Thyroid gland (tissue), 4 donors: ENCODE measurements around the gene MAD1L1. TPM values are rescaled to one million over a fixed set of nuclear protein-coding genes. Genes with fewer than 3 reads are reported as not detected.

Source experiments
- DNase-seq, 2 donors: peaks; one replicate each; pipeline ENCODE4 v3.0.0-alpha.2; 2019
- H3K27ac ChIP-seq, 3 donors: fragments of 200-600 bp; sonication (generic); 1 replicate in 2 of 3; 2 replicates in 1 of 3; pipeline ENCODE4 v1.5.1; 2016 to 2019; ENCODE audit warnings: mild to moderate bottlenecking in 1 of 3, moderate library complexity in 1 of 3
- H3K27me3 ChIP-seq: fragments of 200-600 bp; sonication (generic); one replicate; pipeline ENCODE4 v1.5.1; 2019
- H3K36me3 ChIP-seq, 2 donors: fragments of 200-600 bp; sonication (generic); one replicate each; pipeline ENCODE4 v1.5.1; 2016 to 2019
- H3K4me1 ChIP-seq, 2 donors: fragments of 200-600 bp; sonication (generic); one replicate each; pipeline ENCODE4 v1.5.1; 2017 to 2019
- H3K4me3 ChIP-seq, 3 donors: fragments of 200-600 bp; sonication (generic); replicated peaks in 1 of 3; 1 replicate in 2 of 3; 2 replicates in 1 of 3; pipeline ENCODE4 v1.5.1; 2016; ENCODE audit warnings: mild to moderate bottlenecking in 1 of 3
- H3K9me3 ChIP-seq: fragments of 200-600 bp; sonication (generic); one replicate; pipeline ENCODE4 v1.5.1; 2017
- CTCF ChIP-seq, 6 experiments: fragments of 200-600 bp in 3 of 6; fragments of 450-650 bp in 3 of 6; sonication (generic) in 3 of 6; IDR thresholded peaks; one replicate each; pipeline ENCODE4 v1.5.1; 2016 to 2019; ENCODE audit warnings: antibody characterized with exemption in 6 of 6, mild to moderate bottlenecking in 2 of 6, inconsistent platforms in 1 of 6, moderate library complexity in 1 of 6
- POLR2A ChIP-seq, 2 donors: fragments of 450-650 bp; IDR thresholded peaks; one replicate each; pipeline ENCODE4 v1.6.1; 2017; ENCODE audit warnings: antibody characterized with exemption in 2 of 2, mild to moderate bottlenecking in 2 of 2, moderate library complexity in 1 of 2
- WGBS, 2 donors: methylation state at CpG; one replicate each; pipeline ENCODE4 v1.1.5; 2017; 5-methylcytosine and 5-hydroxymethylcytosine counted together
- intact Hi-C: fragments of 100-400 bp; cut with DNase I; formaldehyde crosslinking; loops from one replicate; pipeline ENCODE4 v1.15.1; 2023
- total RNA-seq, 4 donors: library from RNA; depleted of rRNA; stranded (reverse); fragments of >200 nt; gene quantifications; one replicate each; pipeline ENCODE4 v1.2.3, GENCODE V29; 2016

MAD1L1 gene
- total RNA-seq, 4 donors from 2014 or later = 27.4 to 38.6 (median 33.9) TPM

GRCh38 chr7:1807821-1808600, 424.7 kb downstream of the MAD1L1 start:
- no peak overlapping the region for H3K4me3 ChIP-seq
- 91 to 92% methylated on average over 23 to 26 of the region's 26 CpGs for WGBS, 2 donors
- no peak for DNase-seq
- no peaks in the 10 kb centered on the region for H3K9me3 ChIP-seq
- TF ChIP-seq CTCF (IDR thresholded peaks at IDR 0.05) (no peak), POLR2A (IDR thresholded peaks at IDR 0.05) (no peak)
- no peak overlapping the region for H3K27ac ChIP-seq
- peaks cover 6 to 15% of the 10 kb centered on the region in 2 donors for H3K4me1 ChIP-seq
- H3K36me3 ChIP-seq = no peaks in the 10 kb centered on the region
- intact Hi-C loops = no loop called here
- no peaks in the 10 kb centered on the region for H3K27me3 ChIP-seq

- TF ChIP-seq CTCF (IDR thresholded peaks at IDR 0.05) (no peak), POLR2A (IDR thresholded peaks at IDR 0.05) (no peak)
- H3K4me3 ChIP-seq = no peak overlapping the region
- no peaks in the 10 kb centered on the region for H3K9me3 ChIP-seq
- H3K36me3 ChIP-seq = no peaks in the 10 kb centered on the region
- no peak overlapping the region for H3K27ac ChIP-seq
- intact Hi-C loops = no loop called here
- 81 to 84% methylated on average over 14 of the region's 14 CpGs for WGBS, 2 donors
- no peak for DNase-seq
- no peaks in the 10 kb centered on the region for H3K27me3 ChIP-seq
- H3K4me1 ChIP-seq = peaks cover 5 to 6% of the 10 kb centered on the region in 2 donors
Measured at GRCh38 chr7:1806354-1806753, 426.4 kb downstream of the MAD1L1 start.

GRCh38 chr7:1804310-1804709, 428.4 kb downstream of the MAD1L1 start:
- no peak for TF ChIP-seq CTCF (IDR thresholded peaks at IDR 0.05)
- Histone ChIP-seq H3K27ac (no peak overlapping the region), H3K36me3 (no peaks in the 10 kb centered on the region), H3K9me3 (no peaks in the 10 kb centered on the region), H3K27me3 (no peaks in the 10 kb centered on the region), H3K4me1 (no peaks in the 10 kb centered on the region), H3K4me3 (no peak overlapping the region)
- WGBS, 2 donors = 89 to 91% methylated on average over 21 of the region's 21 CpGs
- no peak for DNase-seq
- intact Hi-C loops = no loop called here

- TF ChIP-seq CTCF (IDR thresholded peaks at IDR 0.05) (no peak), POLR2A (IDR thresholded peaks at IDR 0.05) (no peak)
- intact Hi-C loops = no loop called here
- no peak overlapping the region for H3K4me3 ChIP-seq
- no peaks in the 10 kb centered on the region for H3K27me3 ChIP-seq
- H3K4me1 ChIP-seq = no peaks in the 10 kb centered on the region
- no peak overlapping the region for H3K27ac ChIP-seq
- DNase-seq = no peak
- WGBS, 2 donors = 62 to 74% methylated on average over 4 of the region's 4 CpGs
- H3K36me3 ChIP-seq = no peaks in the 10 kb centered on the region
- no peaks in the 10 kb centered on the region for H3K9me3 ChIP-seq
Measured at GRCh38 chr7:1802899-1803298, 429.8 kb downstream of the MAD1L1 start.

GRCh38 chr7:1800902-1801301, 431.8 kb downstream of the MAD1L1 start:
- 74 to 81% methylated on average over 14 of the region's 14 CpGs for WGBS, 2 donors
- H3K36me3 ChIP-seq = no peaks in the 10 kb centered on the region
- H3K4me1 ChIP-seq = no peaks in the 10 kb centered on the region
- no peaks in the 10 kb centered on the region for H3K9me3 ChIP-seq
- no peak for DNase-seq
- no peaks in the 10 kb centered on the region for H3K27me3 ChIP-seq
- intact Hi-C loops = no loop called here
- TF ChIP-seq POLR2A (IDR thresholded peaks at IDR 0.05) = no peak
- TF ChIP-seq CTCF (IDR thresholded peaks at IDR 0.05) = no peak
- no peak overlapping the region for H3K27ac ChIP-seq
- H3K4me3 ChIP-seq = no peak overlapping the region
